Psoas muscle (tissue), 8 donors: ENCODE measurements around the gene PTPRR. TPM values are rescaled to one million over a fixed set of nuclear protein-coding genes. Genes with fewer than 3 reads are reported as not detected.

Source experiments
- ATAC-seq, 4 donors: fragments of 200-7000 bp; cut with Tn5 transposase; one replicate each; pipeline ENCODE4 v1.9.1; 2020; ENCODE audit warnings: moderate library complexity in 3 of 4, mild to moderate bottlenecking in 2 of 4
- DNase-seq, 2 donors: peaks; one replicate each; pipeline ENCODE4 v3.0.0-alpha.2; 2020
- H3K27ac ChIP-seq: fragments of 200-600 bp; one replicate; pipeline ENCODE4 v1.8.0; 2022
- H3K27me3 ChIP-seq, 3 donors: fragments of 200-600 bp in 1 of 3; one replicate each; pipeline versions ENCODE4 v1.6.1 to v1.8.0; 2013 to 2022; ENCODE audit warnings: low read length in 2 of 3, mild to moderate bottlenecking in 2 of 3, moderate library complexity in 1 of 3; ENCODE audit not compliant: insufficient read depth in 3 of 3
- H3K36me3 ChIP-seq, 2 donors: fragments of 200-600 bp in 1 of 2; one replicate each; pipeline versions ENCODE4 v1.6.1 to v1.8.0; 2013 to 2022; ENCODE audit warnings: low read depth in 1 of 2, mild to moderate bottlenecking in 1 of 2, moderate library complexity in 1 of 2; ENCODE audit not compliant: insufficient read depth in 1 of 2
- H3K4me1 ChIP-seq: fragments of 200-600 bp; one replicate; pipeline ENCODE4 v1.8.0; 2022
- H3K4me3 ChIP-seq: fragments of 200-600 bp; one replicate; pipeline ENCODE4 v1.8.0; 2022; ENCODE audit warnings: mild to moderate bottlenecking
- H3K9me3 ChIP-seq: fragments of 200-600 bp; one replicate; pipeline ENCODE4 v1.8.0; 2022
- WGBS, 3 donors: extraction: QIAGEN DNeasy Blood & Tissue Kit; methylation state at CpG; one replicate each; pipeline versions ENCODE4 v1.1.6 to v1.1.7; 2013; 5-methylcytosine and 5-hydroxymethylcytosine counted together
- intact Hi-C, 2 donors: fragments of 100-400 bp; cut with DNase I; formaldehyde crosslinking; loops; one replicate each; pipeline versions ENCODE4 v1.11.0 to v1.14.2; 2022
- polyA plus RNA-seq, 3 donors: library from polyadenylated mRNA; stranded (reverse); fragments of 200-250 nt; gene quantifications; one replicate each; pipeline ENCODE4 v1.2.3, GENCODE V29; 2013
- total RNA-seq, 4 donors: library from RNA; stranded (reverse); fragmentation: NEBNext Ultra II Directional in 2 of 4; extraction: Animal tissue kit (Norgen Biotek cat#: 25700) in 2 of 4; gene quantifications; one replicate each; pipeline versions ENCODE4 v1.2.1 to v1.2.4, GENCODE V29; 2021 to 2023
- TF ChIP-seq, protein P1 (sequence below): fragments of 200-600 bp; IDR thresholded peaks from one replicate; pipeline ENCODE4 v1.8.0; 2022; ENCODE audit warnings: antibody characterized with exemption
- donor health status: healthy with polysubstance abuse.
- donor health status: DM: no; HTN: no; CAD: no; lungs with moderate emphysema.
- donor health status: Bipolar disorder and iron deficiency.
- donor health status: healthy.
- donor health status: DM: yes; HTN: yes; CAD: no.
- donor health status: DM: no; HTN: no; CAD: no.
- donor health status: DM: no; HTN: no; CAD: no.
- donor health status: DM: yes; HTN: yes; CAD: no.

The PTPRR gene
- total and polyA plus RNA-seq, 7 donors, result 0.08 to 0.35 (median 0.24) TPM

DNA sequence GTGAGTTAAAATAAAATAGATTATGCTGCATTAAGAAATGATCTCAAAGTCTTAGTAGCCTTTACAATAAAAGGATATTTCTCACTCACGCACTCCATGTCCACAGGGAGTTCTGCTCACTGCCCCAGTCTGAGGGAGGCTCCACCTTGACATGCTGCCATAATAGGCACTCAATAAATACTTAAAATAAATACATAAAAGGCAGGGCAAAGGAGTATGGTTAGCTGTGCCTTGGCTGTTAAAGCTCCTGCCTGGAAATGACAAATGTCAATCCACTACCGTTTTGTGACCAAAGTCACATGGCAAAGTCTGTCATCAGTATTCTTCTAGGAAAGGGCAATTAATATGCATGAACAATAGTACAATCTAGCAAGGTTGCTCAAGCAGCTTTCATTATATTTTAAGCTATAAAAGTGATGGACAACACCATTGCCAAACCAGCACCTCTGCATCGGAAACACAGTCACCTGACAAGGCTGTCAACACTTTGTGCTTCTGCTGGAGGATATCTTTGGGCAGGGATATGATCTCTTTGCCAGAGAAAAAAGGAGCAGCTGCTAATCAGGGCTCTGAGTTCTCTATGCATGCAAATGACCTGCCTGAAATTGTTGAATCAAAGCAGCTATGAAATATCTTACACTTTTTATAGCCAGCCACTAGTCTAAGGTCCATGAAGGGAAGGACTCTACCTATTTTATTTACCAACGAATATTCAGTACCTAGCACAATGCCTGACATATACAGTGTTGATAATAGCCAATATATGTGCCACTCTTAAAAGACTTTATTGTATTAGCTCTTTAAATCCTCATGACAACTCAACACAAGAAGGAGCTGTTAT lies 90.1 kb downstream of the PTPRR start:
- Histone ChIP-seq H3K36me3 (no peaks in the 10 kb centered on the region), H3K27ac (no peak overlapping the region), H3K4me3 (no peak overlapping the region), H3K4me1 (no peaks in the 10 kb centered on the region), H3K27me3 (no peaks in the 10 kb centered on the region), H3K9me3 (no peaks in the 10 kb centered on the region)
- 66 to 77% (median 75%) methylated on average over 4 of the region's 4 CpGs for WGBS, 3 donors
- intact Hi-C loops, result no loop called here
- DNase-seq (no peak), ATAC-seq (no peak)
- TF ChIP-seq, protein P1, sequence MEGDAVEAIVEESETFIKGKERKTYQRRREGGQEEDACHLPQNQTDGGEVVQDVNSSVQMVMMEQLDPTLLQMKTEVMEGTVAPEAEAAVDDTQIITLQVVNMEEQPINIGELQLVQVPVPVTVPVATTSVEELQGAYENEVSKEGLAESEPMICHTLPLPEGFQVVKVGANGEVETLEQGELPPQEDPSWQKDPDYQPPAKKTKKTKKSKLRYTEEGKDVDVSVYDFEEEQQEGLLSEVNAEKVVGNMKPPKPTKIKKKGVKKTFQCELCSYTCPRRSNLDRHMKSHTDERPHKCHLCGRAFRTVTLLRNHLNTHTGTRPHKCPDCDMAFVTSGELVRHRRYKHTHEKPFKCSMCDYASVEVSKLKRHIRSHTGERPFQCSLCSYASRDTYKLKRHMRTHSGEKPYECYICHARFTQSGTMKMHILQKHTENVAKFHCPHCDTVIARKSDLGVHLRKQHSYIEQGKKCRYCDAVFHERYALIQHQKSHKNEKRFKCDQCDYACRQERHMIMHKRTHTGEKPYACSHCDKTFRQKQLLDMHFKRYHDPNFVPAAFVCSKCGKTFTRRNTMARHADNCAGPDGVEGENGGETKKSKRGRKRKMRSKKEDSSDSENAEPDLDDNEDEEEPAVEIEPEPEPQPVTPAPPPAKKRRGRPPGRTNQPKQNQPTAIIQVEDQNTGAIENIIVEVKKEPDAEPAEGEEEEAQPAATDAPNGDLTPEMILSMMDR, result no peak

DNA sequence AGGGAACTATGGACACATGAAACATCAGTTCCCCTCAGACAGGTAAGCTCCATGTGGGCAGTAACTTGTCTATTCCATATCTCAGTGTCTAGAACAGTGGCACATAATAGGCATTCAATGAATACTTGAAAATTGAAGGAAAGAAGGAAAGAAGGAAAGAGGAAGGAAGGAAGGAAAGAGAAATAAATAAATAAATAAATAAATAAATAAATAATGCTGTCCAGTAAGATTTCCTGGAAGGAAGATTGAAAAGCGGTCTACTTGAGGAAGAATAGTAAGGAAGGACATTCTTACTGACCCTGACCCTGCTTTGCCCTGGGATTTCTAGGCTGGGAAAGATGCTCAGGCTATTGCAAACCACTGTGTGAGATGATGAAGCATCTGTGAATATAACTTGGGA lies 91.5 kb downstream of the PTPRR start:
- DNase-seq (no peak), ATAC-seq (no peak)
- intact Hi-C loops, result no loop called here

DNA sequence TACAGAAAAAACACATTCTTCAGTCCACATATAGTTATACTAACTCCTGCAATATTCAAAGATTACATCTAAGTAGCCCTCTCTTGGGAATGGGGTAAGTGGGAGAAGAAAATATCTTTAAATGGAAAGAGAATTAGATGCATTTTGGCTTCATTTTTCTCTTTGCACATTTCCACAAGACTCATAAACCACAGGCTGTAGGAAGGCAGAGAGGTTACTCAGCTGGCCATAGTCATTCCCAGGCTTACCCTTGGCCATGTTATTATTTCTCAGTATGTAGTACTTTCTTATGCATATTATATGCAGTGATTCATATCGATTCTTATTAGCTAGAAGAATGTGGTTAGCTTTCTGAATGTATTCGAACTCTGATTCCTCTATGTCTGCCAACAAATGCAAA lies 92.2 kb downstream of the PTPRR start:
- ATAC-seq, result no peak
- WGBS, 3 donors, result 73 to 89% (median 79%) methylated on average over 2 of the region's 2 CpGs
- Histone ChIP-seq H3K4me3 (no peak overlapping the region), H3K36me3 (no peaks in the 10 kb centered on the region), H3K27ac (no peak overlapping the region), H3K27me3 (no peaks in the 10 kb centered on the region), H3K4me1 (no peaks in the 10 kb centered on the region), H3K9me3 (no peaks in the 10 kb centered on the region)
- DNase-seq, result no peak
- intact Hi-C loops, result no loop called here
- TF ChIP-seq, protein P1, result no peak

More for the DNA sequence above, 91.5 kb downstream of the PTPRR start:
- no peaks in the 10 kb centered on the region for H3K36me3 ChIP-seq
- no peaks in the 10 kb centered on the region for H3K9me3 ChIP-seq
- no peaks in the 10 kb centered on the region for H3K27me3 ChIP-seq
- no peak overlapping the region for H3K4me3 ChIP-seq
- H3K27ac ChIP-seq, result no peak overlapping the region
- TF ChIP-seq, protein P1, result no peak
- no peaks in the 10 kb centered on the region for H3K4me1 ChIP-seq
- WGBS, 3 donors, result 90 to 94% (median 91%) methylated on average over 1 of the region's 1 CpG

GRCh38 chr12:70826156-70826555 lies 94.4 kb downstream of the PTPRR start:
- 45 to 58% (median 55%) methylated on average over 3 of the region's 3 CpGs for WGBS, 3 donors
- H3K9me3 ChIP-seq, result no peaks in the 10 kb centered on the region
- TF ChIP-seq, protein P1, result no peak
- H3K4me1 ChIP-seq, result no peaks in the 10 kb centered on the region
- DNase-seq (no peak), ATAC-seq (no peak)
- intact Hi-C loops, result no loop called here
- H3K27me3 ChIP-seq, result no peaks in the 10 kb centered on the region
- H3K4me3 ChIP-seq, result no peak overlapping the region
- no peak overlapping the region for H3K27ac ChIP-seq
- no peaks in the 10 kb centered on the region for H3K36me3 ChIP-seq

GRCh38 chr12:70824511-70824910 lies 96.0 kb downstream of the PTPRR start:
- Histone ChIP-seq H3K27me3 (no peaks in the 10 kb centered on the region), H3K27ac (no peak overlapping the region), H3K36me3 (no peaks in the 10 kb centered on the region), H3K4me3 (no peak overlapping the region), H3K4me1 (no peaks in the 10 kb centered on the region), H3K9me3 (no peaks in the 10 kb centered on the region)
- DNase-seq, result no peak
- TF ChIP-seq, protein P1, result no peak
- intact Hi-C loops, result no loop called here
- ATAC-seq, result no peak
- WGBS, 3 donors, result 74 to 81% (median 74%) methylated on average over 4 of the region's 4 CpGs
